NK-92 treated with Interleukin-12 subunit alpha and Interleukin-12 subunit beta, amount 100 ng/mL, for 24 hours (cell line): ENCODE data around the gene FXYD7.

Source experiments
- DNase-seq: peaks from one replicate; lab custom pipeline; 2025; lab: John Stamatoyannopoulos, UW

FXYD7 gene

DNA sequence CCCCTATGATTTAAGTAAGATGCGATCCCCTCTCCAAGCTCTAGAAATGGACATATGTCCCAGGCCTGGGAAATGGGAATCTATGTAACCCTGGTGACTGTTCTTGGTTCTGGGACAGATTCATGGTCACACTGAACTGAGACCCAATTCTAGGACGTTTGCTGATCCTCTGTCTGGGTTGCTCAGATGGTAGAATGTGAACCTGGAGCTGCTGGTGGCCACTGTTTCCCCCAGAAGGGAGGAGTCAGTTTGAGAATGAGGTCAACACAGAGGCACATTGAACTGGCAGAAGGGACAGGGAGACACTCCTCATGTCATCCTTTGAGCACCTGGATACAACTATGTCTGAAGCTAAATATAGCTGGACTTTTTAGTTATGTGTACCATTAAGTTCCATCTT lies 56.4 kb downstream of the FXYD7 start:
- DNase-seq = no peak

DNA sequence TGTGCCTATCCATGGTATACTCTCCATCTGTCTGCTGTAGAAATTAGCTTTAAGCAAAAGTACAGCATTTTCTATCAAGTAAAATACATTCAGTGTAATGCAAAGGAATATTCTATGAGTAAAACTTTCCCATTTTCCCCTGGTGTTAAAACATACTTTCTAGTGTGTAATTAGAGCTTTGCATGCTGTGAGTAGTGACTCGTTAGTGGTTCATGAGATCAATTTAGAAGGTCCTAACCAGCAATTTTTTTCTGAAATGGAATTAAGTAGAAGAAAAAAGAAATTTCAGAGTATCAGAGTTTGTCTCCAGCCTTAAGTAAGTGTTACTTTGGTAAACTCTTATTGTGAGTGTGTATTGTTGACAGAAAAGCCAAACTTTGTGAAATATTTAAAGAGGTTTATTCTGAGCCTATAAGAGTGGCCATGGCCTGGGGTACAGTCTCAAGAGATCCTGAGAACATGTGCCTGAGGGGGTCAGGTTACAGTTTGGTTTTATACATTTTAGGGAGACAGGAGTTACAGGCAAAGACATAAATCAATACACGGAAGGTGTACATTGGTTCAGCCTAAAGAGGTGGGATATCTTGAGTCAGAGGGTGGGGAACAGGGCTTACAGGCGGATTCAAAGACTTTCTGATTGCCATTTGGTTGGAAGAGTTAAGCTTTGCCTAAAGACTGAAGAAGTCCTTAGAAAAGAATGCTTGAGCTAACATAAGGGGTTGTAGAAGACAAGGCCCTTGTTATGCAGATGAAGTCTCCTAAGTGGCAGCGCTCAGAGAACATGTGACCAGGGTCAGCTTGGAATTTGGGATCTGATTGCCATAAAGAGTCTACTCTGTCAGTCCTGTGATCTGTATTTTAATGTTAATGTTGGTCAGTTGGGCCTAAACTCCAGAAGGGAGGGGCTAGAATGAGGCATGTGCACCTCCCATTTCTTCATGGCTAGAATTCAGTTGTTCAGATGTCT lies 60.0 kb downstream of the FXYD7 start:
- no peak for DNase-seq
